ENCODE measurements around the gene ERP29.
"Not testable (repeated sequence)": the region's sequence is repeated elsewhere in the genome, so short reads cannot be mapped to it uniquely, and the experiment has no call there.

Gene ERP29

DNA sequence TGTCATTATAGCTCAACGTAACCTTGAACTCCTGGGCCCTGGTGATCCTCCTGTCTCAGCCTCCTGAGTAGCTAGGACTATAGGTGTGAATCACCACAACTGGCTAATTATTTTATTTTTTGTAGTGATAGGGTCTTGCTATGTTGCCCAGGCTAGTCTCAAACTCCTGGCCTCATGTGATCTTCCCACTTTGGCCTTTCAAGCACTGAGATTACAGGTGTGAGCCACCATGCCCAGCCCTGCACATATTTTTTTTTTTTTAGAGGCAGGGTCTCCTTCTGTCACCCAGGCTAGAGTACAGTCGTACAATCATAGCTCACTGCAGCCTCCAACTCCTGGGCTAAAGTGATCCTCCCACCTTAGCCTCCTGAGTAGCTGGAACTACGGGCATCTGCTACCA is 9.2 kb upstream of the ERP29 start:
- no peak for DNase-seq

DNA sequence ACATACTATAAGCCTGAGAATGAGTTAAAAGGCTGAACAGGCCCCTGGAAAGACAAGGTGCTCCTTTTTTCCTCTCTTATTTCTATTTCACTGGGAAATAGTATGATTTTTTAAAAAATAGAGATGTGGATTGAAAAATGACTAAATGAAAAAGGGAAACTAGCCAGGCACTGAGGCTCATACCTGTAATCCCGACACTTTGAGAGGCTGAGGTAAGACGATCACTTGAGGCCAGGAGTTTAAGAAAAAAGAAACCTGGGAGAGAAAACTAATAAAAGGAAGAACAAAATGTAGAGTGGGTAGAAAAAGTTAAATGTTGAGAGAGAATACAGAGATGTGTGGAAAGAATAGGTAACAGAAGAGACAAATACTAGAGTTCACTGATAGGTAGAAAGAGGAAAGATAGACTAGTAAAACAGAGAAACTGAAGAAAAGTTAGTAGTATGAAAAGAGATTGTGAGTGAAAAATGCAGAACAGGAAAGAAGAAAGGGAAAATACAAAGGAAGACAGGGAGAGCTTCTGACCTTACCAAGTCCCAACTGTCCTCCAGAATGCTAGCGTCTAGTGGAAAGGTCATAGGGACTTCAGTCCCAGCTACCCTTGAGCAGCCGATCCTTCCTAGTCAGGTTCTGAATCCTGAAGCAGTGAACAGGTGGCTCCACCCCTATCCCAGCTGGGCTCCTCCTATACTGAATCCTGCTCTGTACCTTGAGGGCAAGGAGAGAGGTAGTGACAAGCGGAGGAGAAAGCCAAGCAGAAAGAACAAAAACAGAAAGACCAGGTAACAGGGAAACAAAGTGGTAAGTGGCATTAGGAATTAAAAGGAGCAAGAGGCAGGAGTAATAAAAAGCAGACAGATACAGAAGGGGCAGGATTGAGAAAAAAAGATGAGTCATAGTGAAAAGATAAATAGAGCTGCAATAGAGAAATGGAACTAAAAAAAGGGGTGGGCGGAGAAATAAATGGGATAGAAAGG is 7.5 kb upstream of the ERP29 start:
- DNase-seq, result no peak

DNA sequence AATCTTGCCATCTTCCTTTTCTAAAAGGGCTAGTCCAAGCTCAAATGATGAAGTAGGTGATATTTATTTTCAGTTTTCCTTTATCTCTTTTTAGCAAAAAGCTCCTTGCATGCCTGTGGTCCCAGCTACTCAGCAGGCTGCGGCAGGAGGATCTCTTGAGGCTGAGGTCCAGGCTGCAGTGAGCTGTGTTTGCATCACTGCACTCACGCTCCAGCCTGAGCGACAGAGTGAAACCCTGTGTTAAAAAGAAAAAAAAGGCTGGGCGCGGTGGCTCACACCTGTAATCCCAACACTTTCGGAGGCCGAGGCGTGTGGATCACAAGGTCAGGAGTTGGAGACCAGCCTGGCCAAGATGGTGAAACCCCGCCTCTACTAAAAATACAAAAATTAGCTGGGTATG is 5.3 kb upstream of the ERP29 start:
- DNase-seq, result no peak

DNA sequence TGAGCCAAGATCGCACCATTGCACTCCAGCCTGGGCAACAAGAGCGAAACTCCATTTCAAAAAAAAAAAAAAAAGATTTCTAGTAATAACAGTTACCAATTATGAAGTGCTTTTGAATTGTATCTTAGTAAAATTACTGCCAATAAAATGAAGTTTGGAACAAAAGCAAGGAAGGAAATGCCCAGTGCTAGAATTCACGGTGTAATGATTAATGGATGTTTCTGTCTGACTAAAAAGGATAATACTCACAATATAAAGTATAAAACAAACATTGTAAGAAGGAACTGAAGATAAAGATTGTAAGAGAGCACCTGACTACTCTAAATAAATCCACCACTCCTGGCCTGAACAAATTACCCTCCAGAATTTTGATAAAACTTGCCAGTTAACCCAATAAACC is 4.3 kb upstream of the ERP29 start:
- no peak for DNase-seq

DNA sequence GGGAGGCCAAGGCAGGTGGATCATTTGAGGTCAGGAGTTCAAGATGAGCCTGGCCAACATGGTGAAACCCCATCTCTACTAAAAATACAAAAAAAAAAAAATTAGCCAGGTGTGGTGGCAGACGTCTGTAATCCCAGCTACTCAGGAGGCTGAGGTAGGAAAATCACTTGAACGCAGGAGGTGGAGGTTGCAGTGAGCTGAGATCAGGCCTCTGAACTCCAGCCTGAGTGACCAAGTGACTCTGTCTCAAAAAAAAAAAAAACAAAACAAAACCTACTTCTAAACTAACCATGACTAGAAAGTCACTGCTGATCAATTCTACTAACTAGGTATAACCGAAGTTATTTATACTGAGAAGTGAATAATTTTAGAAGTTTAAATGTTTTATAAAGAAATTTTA is 3.6 kb upstream of the ERP29 start:
- not testable (repeated sequence) for DNase-seq

DNA sequence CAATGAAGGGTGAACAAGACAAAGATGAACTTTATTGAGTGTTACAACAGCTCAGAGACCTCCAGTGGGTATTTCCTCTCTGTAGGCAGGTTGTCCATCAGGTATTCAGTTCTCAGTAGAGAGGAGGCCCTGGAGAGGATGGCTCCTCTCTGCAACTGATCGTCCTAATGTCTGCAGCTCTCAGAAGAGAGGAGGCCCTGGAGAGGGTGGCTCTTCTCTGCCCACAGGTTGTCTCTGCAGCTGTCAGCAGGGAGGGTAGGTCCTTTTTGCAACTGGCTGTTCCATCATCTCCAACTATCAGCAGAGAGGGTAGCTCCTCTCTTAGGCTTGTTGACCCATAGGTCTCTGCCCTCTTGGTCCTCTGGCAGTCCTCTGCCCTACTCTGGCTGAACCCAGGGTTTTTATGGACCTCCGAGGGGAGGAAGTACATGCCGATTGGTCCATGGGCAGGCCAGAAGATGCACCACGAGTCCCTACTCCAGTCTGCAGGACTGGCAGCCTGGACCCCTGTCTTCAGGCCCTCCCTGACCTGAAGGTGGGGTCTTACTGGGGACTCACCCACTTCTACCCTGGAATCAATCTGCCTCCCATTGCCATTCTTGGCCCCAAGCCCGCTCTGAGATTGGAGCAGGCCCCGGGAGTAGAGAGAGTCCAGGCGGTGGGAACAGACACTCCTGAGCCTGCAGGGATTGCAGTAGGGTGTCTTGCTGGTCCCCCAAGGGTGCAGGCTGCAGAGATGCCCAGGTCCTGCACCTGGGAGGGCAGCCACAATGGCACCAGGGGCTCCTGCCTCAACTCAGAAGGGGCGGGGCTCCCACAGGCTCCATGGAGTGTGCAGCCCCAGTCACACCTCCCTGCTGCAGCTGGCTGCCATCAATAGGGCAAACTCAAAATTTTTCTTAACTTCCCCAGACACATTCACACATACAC is 2.5 kb upstream of the ERP29 start:
- no peak for DNase-seq

DNA sequence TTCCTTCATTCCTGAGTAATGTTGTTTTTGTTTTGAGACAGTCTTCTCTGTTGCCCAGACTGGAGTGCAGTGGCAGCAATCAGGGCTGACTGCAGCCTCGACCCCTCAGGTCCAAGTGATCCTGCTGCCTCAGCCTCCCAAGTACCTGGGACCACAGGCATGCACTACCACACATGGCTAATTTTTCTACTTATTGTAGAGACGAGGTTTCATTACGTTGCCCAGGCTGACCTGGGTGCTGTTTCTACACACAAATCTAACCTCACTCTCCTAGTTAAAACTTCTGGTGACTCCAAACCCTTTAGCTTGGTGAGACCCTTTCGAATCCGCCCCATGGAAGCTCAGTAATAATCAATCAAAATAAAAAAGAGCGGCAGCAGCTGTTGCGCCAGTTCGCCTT is 1.5 kb upstream of the ERP29 start:
- no peak for DNase-seq

DNA sequence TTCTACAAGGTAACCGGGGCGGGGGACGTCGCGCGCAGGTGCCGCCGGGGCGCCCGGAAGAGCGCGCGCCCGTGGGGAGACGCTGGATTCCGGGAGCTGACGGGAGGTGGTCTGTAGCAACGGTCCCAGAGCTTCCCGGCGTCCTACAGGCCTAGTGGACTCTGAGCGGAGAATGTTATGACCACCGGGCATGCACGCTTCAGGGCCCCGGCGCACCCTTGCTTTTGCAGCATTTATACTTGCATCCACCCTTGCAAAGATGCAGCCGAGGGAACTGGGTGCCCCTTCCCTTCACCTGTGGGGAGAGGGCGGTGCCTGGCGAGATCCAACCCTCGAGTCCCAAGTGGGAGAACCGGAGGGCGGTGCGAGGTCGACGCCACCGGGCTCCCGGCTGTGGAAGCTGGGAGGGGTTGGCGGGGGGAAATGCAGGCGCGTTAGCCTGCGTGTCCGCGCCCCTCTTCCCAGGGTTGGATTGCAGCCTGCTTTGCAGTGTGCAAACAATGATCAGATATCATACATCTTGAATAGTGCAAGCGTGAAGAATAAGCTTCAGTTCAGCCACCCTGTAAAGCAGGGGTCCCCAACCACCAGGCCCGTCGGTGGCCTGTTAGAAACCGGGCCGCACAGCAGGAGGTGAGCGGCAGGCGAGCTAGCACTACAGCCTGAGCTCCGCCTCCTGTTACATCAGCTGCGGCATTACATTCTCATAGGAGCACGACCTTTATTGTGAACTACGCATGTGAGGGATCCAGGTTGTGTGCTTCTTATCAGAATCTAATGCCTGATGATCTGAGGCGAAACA is 576 bp downstream of the ERP29 start:
- DNase-seq, result peak; percentile 72 to 76

DNA sequence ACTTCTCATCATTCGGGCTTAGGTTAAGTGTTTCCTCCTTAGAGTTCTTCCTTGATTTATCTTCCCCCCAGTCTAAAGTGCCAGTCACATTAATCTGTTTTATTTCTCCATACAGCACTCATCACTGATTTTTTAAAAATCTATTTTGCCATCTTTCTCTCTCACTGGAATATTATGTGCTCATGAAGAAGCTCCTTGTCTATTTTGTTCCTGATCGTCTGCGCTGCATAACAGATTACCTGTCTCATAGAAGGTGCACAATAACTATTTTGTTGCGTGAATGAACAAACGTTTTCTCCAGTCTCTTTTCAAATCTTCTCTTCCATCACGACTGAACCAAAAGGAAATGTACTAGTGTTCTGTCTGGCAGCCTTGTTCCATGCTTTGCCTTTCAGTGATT is 2.7 kb downstream of the ERP29 start:
- DNase-seq, result no peak

DNA sequence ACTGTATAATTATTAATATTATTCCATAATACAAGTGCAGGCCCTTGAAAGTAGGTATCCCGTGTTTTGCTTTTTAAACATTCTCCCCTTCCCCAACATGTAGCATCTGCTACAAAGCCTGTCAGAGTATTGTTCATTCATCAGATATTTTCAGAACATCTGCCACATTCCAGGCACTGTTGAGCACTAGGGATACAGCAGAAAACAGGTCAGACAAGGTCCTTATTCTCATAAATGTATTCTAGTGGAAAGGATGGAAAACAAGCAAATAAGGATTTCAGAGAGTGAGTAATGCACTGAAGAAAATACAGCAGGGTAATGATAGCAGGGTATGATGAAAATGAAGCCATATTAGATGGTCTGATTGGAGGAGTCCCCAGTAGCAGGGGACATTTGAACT is 3.8 kb downstream of the ERP29 start:
- DNase-seq, result no peak

DNA sequence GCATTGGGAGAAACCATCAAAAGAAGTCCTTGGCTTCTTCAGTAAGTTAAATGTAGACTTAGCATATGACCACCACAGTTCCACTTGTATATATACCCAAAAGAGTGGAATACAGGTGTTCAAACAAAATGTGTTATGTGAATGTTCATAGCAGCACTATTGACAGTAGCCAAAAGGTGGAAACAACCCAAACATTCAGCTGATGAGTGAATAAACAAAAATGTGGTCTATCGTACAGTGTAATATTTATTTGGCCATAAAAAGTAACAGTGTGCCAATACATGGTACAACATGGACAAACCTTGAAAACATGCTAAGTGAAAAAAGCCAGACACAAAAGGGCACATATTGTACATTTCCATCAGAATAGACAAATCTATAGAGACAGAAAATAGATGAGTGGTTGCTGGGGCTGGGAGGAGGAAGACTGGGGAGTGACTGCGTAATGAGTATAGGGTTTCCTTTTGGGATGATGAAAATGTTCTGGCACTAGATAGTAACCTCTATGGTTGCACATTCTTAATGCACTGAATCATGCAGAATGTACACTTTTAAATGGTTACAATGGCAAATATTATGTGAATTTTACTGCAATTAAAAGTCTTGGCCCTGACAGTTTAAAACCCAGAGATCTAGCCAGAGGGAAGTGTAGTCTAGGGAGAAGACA is 5.5 kb downstream of the ERP29 start:
- no peak for DNase-seq

DNA sequence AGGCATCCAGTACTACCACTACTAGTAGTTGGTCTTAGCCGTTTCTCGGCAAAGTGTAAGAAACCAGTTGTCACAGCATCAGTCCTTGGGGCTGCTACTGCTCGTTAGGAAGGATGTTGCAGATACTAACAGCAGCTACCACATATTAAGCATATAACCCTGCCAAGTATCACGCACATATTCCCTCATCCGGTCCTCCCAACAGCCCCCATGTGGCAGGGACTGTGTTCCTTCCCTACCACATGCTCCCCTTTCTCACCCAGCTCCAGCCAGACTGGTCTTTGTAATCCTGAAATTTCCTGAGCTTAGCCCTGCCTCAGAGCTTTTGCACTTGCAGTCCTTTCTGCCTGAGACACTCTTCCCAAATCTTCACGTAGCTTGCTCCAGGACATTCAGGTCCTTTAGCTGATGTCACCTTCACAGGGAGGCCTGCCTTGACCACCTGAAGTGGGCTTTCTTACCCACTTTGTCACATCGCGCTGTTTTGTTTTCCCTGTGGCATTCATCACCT is 7.8 kb downstream of the ERP29 start:
- DNase-seq, result no peak

DNA sequence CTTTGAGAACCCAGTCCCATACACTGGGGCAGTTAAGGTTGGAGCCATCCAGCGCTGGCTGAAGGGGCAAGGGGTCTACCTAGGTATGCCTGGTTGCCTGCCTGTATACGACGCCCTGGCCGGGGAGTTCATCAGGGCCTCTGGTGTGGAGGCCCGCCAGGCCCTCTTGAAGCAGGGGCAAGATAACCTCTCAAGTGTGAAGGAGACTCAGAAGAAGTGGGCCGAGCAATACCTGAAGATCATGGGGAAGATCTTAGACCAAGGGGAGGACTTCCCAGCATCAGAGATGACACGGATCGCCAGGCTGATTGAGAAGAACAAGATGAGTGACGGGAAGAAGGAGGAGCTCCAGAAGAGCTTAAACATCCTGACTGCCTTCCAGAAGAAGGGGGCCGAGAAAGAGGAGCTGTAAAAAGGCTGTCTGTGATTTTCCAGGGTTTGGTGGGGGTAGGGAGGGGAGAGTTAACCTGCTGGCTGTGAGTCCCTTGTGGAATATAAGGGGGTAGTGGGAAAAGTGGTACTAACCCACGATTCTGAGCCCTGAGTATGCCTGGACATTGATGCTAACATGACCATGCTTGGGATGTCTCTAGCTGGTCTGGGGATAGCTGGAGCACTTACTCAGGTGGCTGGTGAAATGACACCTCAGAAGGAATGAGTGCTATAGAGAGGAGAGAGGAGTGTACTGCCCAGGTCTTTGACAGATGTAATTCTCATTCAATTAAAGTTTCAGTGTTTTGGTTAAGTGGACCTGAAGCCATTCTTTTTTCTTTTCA is 9.2 kb downstream of the ERP29 start:
- DNase-seq, result no peak

DNA sequence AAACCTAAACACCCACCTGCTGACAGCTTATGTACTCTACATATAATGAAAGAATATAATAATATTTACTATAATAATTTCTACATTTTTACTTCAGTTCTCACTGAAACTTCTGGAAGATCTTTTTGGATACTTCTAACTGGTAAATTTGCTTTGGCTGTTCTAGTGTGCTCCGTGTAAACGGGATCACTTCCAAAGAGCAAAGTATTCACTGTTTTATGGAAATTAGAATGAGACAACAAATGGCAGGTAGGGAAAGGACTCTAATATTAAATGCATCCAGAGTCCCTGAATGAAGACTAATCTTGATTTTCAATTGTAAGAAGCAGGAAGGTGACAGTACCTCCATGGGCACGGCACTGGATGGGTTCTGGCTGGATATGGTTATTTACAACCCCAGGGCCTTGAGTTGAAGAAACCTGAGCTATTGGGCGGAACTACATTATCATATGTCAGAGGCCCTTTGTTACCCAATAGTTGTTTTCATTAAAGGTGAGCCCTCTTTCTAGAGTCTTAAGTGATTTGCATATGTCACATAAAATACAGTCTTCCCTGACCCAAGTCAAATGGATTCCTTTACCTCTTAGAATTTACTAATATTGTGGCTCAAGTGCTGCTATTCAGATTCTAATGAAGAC is 10.7 kb downstream of the ERP29 start:
- DNase-seq, result no peak

DNA sequence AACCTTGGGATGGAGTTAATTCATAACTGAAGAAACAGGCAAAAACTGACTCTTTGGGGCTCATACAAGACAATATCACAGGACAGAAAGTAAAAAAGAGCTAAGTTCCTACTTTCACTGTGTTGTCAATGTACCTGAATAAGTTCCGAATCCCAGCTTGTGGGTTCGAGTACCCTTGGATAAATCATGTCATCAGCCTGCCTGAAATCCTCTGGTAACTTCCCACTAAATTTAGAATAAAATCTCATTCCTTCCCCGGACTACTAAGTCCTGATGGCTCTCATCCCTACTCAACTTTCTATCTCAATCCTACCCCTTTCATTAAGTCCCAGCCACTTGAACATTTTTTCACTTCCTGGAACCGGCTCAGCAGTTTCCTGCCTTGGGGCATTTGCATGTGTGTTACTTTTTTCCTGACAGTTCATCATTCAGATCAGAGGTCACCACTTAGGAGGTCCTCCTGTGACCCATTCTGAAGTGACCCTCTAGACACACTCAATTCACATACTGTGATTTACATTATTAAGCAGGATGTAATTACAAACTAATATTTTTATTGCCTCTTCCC is 12.7 kb downstream of the ERP29 start:
- peak in 1 of 2 donors; percentile 10 for DNase-seq

DNA sequence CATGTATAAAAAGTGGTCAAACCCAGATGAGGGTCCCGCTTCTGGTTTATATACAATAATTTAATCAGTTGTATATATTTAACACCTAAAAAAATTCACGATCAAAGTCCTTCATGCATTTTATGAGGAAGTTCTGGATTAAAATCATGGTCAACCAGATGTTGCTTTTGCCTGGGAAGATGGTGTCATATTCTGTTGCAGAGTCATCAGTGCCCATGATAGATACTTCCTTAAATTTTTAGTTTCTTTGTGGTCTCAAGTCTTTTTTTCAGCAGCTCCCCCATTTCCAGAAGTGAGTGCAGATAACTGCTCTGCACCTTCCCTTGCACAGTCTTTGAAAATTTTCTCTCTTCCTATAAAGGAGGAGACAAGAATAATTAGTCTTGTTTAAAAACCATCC is 16.1 kb downstream of the ERP29 start:
- DNase-seq, result no peak

DNA sequence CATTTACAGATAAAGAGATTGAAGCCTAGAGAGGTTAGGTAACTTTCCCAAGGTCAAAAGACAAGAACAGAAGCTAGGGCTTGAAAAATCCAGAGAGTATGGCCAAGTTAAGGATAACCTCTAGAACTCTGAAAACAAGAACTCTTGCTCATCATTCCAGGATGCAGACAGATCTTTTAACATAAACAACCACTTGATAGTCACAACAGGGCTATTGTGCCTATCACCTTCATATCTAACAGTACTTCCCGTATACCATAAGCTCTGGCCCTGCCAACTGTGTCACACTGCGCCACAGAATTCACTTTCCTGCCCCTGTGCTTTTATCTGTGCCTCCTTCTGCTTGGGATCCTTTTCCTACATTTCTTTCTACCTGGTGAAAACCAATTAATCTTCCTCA is 18.2 kb downstream of the ERP29 start:
- no peak for DNase-seq

DNA sequence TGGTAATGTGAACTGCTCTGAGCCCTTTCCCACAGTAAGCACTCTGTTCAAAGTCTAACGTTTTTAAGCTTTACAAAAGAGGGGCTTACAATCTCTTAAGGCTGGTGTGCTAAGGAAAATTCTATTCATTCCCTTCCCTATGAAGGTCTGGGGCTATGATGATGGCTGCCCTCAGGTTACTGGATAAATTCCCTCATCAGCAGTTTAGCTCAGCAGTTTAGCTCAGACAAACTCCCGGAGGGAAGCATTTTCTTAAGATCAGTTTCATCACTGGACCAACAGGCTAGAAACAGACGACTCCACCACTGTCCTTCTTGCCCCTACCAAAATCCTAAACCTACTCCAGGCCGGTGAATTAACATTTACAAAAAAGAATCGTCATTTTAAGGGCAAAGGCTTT is 19.1 kb downstream of the ERP29 start:
- DNase-seq, result no peak

DNA sequence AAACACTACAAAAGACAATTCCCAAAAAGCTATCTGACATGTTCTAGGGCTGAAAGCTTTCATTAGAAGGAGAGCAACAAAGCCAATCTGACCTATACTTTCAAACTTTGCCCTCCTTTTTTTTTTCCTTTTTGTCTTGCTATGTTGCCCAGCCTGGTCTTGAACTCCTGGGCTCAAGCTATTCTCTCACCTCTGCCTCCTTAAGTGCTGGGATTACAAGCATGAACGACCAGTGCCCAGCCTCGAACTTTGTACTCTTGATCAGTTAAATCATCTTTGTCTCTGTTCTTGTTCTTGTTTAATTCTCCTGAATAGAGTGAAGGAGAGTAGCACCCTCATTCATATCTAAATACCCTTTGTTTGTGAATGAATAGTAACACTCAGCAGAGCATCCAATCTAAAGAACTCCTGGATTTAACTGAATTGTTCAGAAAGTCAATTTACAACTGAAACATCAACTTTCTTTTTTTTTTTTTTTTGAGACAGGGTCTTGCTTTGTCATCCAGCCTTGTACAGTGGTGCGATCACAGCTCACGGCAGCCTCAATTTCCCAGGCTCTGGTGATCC is 22.1 kb downstream of the ERP29 start:
- no peak for DNase-seq

DNA sequence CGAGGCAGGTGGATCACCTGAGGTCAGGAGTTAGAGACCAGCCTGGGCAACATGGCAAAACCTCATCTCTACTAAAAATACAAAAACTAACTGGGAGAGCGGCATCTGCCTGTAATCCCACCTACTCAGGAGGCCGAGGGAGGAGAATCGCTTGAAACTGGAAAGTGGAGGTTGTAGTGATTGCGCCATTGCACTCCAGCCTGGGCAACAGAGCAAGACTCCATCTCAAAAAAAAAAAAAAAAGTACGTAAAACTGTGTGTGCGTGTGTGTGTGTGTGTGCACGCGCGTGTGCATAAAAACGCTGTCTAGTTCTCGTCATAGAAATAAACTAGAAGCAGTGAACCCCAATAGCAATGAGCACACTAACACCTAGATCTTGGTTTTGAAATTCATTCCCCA is 23.4 kb downstream of the ERP29 start:
- DNase-seq, result not testable (repeated sequence)
